ENCODE results near the gene ASCL1. TPM values are rescaled to one million over a fixed set of nuclear protein-coding genes. Genes with fewer than 3 reads are reported as not detected.

ASCL1 gene
- total and polyA plus RNA-seq, 10 of the 15 experiments (the other 5 are each of a cell fraction or from before 2014, with no cell fraction given) = 10.6 to 61.1 (median 20.5) TPM

- TF ChIP-seq, protein P1, sequence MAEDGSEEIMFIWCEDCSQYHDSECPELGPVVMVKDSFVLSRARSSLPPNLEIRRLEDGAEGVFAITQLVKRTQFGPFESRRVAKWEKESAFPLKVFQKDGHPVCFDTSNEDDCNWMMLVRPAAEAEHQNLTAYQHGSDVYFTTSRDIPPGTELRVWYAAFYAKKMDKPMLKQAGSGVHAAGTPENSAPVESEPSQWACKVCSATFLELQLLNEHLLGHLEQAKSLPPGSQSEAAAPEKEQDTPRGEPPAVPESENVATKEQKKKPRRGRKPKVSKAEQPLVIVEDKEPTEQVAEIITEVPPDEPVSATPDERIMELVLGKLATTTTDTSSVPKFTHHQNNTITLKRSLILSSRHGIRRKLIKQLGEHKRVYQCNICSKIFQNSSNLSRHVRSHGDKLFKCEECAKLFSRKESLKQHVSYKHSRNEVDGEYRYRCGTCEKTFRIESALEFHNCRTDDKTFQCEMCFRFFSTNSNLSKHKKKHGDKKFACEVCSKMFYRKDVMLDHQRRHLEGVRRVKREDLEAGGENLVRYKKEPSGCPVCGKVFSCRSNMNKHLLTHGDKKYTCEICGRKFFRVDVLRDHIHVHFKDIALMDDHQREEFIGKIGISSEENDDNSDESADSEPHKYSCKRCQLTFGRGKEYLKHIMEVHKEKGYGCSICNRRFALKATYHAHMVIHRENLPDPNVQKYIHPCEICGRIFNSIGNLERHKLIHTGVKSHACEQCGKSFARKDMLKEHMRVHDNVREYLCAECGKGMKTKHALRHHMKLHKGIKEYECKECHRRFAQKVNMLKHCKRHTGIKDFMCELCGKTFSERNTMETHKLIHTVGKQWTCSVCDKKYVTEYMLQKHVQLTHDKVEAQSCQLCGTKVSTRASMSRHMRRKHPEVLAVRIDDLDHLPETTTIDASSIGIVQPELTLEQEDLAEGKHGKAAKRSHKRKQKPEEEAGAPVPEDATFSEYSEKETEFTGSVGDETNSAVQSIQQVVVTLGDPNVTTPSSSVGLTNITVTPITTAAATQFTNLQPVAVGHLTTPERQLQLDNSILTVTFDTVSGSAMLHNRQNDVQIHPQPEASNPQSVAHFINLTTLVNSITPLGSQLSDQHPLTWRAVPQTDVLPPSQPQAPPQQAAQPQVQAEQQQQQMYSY (CRISPR knock-in tag; IDR thresholded peaks at IDR 0.05) = no peak
- TF ChIP-seq BACH1 (IDR thresholded peaks at IDR 0.05; ENCODE audit: borderline replicate concordance) (no peak), KLF5 (IDR thresholded peaks at IDR 0.05; ENCODE audit: partially characterized antibody) (no peak), MTA3 (IDR thresholded peaks at IDR 0.05; ENCODE audit: borderline replicate concordance, low read length) (no peak), RFX5 (IDR thresholded peaks at IDR 0.05; ENCODE audit: low read depth, low read length) (no peak), YBX1 (IDR thresholded peaks at IDR 0.05) (no peak), SKIL (IDR thresholded peaks at IDR 0.05; ENCODE audit: low read depth, poor library complexity, severe bottlenecking) (no peak), ETV6 (conservative IDR thresholded peaks at IDR 0.05 in 1 of 2, IDR thresholded peaks at IDR 0.05 in 1 of 2; ENCODE audit: borderline replicate concordance in 1 of 2, low read depth in 1 of 2) (no peak)
- TF ChIP-seq, protein P2, sequence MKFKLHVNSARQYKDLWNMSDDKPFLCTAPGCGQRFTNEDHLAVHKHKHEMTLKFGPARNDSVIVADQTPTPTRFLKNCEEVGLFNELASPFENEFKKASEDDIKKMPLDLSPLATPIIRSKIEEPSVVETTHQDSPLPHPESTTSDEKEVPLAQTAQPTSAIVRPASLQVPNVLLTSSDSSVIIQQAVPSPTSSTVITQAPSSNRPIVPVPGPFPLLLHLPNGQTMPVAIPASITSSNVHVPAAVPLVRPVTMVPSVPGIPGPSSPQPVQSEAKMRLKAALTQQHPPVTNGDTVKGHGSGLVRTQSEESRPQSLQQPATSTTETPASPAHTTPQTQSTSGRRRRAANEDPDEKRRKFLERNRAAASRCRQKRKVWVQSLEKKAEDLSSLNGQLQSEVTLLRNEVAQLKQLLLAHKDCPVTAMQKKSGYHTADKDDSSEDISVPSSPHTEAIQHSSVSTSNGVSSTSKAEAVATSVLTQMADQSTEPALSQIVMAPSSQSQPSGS (IDR thresholded peaks at IDR 0.05; ENCODE audit: low read length) = no peak
Measured at GRCh38 chr12:102977945-102978706, 20.7 kb downstream of the ASCL1 start (continued).
